ENCODE data around the gene UMODL1. TPM values are rescaled to one million over a fixed set of nuclear protein-coding genes. Genes with fewer than 3 reads are reported as not detected.

The UMODL1 gene
- total RNA-seq, 1 donor from 2014 or later, result 0.49 TPM

DNA sequence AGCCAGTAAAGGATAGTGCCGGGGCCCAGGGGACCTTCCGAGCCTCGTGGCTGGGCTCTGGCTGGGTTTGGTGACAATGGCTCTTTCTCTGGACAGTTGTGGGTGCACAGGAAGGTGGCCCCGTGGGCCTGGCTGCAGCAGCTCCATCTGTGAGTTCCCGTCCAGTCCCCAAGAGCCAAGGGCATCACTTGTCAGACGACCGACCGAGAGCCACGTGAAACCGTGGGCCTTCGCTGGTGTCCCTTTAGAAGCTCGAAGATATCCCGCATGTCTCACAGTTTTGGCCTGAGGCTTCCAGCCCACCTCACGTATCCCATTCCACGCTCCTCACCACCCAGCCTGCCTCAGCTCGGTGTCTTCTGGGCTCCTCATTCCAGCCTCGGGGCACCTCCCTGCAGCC lies 27.2 kb upstream of the UMODL1 start:
- peaks cover 10% of the 10 kb centered on the region for H3K4me1 ChIP-seq
- H3K9me3 ChIP-seq, result no peaks in the 10 kb centered on the region
- TF ChIP-seq, protein P1, sequence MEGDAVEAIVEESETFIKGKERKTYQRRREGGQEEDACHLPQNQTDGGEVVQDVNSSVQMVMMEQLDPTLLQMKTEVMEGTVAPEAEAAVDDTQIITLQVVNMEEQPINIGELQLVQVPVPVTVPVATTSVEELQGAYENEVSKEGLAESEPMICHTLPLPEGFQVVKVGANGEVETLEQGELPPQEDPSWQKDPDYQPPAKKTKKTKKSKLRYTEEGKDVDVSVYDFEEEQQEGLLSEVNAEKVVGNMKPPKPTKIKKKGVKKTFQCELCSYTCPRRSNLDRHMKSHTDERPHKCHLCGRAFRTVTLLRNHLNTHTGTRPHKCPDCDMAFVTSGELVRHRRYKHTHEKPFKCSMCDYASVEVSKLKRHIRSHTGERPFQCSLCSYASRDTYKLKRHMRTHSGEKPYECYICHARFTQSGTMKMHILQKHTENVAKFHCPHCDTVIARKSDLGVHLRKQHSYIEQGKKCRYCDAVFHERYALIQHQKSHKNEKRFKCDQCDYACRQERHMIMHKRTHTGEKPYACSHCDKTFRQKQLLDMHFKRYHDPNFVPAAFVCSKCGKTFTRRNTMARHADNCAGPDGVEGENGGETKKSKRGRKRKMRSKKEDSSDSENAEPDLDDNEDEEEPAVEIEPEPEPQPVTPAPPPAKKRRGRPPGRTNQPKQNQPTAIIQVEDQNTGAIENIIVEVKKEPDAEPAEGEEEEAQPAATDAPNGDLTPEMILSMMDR (IDR thresholded peaks at IDR 0.05), result no peak
- DNase-seq (no peak), ATAC-seq (no peak)
- intact Hi-C loops (cut with DNase I), result no loop called here
- H3K27ac ChIP-seq, result no peak overlapping the region
- H3K36me3 ChIP-seq, result no peaks in the 10 kb centered on the region
- no peaks in the 10 kb centered on the region for H3K27me3 ChIP-seq
- no peak overlapping the region for H3K4me3 ChIP-seq

DNA sequence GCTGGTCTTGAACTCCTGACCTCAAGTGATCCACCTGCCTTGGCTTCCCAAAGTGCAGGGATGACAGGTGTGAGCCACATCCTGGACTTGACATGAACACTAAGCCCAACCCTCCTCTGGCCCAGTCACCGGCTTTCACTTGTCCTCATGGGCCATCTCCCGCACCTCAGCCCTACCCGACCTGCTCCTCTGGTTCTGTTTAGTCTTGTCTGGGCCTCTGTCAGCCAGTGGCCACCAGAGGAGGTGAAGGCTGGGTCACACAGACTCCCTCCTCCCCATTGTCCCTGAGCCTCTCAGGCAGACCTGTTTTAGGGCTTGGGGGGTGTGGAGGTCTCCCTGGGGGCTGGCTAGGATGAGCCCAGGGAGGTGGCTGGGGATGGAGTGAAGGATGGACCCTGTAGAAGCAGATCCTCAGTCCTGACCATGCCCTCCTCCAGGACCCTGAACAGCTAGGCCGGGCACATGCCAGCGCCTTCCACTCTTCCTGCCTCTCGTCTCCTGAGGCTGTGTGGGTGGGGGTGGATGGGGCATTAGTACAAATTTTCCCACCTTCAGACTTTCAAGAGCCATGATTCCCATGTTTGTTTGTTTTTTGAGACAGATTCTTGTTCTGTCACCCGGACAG lies 26.1 kb upstream of the UMODL1 start:
- H3K9me3 ChIP-seq, result no peaks in the 10 kb centered on the region
- ATAC-seq (no peak), DNase-seq (no peak)
- peaks cover 6% of the 10 kb centered on the region for H3K4me1 ChIP-seq
- H3K27ac ChIP-seq, result no peak overlapping the region
- H3K36me3 ChIP-seq, result no peaks in the 10 kb centered on the region
- intact Hi-C loops (cut with DNase I), result no loop called here
- no peak overlapping the region for H3K4me3 ChIP-seq
- no peaks in the 10 kb centered on the region for H3K27me3 ChIP-seq
- TF ChIP-seq, protein P1 (IDR thresholded peaks at IDR 0.05), result no peak

DNA sequence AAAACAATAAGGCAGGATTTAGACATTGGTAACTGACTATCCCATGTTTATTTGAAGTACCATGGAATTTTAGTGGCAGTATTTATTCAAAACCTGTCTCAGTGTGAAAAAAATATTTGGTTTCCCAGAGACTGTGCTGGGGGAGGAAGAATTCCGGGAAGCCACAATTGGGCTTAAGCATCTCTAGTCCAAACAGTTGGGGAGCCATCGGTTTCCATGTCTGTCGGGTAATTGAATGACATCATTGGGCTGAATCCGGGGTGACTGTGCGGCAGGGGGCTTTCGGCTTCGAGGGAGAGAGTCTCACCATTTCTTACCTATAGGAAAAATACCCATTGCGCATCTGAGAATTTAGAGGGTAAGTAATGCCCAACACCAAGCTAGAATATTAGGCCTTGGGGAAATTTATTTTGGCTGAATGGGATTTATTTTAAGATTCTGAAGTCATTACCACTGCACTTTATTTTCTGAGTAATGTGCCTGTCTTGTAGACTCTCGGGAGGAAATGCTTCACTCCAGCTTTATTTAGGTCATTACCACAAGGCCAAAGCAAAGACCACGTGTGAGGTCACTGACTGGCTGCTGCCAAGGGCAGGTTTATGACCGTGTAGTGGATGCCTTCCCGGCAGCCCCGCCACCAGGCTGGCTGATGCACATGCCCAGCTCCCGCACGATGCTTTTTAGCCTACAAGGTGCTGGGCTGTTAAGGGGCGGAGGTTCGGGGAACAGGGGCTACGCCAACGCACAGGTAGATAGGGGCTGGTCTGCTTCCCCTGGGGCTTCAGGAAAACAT lies 23.1 kb upstream of the UMODL1 start:
- Histone ChIP-seq H3K27ac (no peak overlapping the region), H3K4me3 (no peak overlapping the region), H3K27me3 (no peaks in the 10 kb centered on the region), H3K9me3 (no peaks in the 10 kb centered on the region), H3K36me3 (no peaks in the 10 kb centered on the region), H3K4me1 (no peaks in the 10 kb centered on the region)
- DNase-seq (no peak), ATAC-seq (peak; percentile 39)
- intact Hi-C loops (cut with DNase I), result no loop called here
- TF ChIP-seq, protein P1 (IDR thresholded peaks at IDR 0.05), result no peak

DNA sequence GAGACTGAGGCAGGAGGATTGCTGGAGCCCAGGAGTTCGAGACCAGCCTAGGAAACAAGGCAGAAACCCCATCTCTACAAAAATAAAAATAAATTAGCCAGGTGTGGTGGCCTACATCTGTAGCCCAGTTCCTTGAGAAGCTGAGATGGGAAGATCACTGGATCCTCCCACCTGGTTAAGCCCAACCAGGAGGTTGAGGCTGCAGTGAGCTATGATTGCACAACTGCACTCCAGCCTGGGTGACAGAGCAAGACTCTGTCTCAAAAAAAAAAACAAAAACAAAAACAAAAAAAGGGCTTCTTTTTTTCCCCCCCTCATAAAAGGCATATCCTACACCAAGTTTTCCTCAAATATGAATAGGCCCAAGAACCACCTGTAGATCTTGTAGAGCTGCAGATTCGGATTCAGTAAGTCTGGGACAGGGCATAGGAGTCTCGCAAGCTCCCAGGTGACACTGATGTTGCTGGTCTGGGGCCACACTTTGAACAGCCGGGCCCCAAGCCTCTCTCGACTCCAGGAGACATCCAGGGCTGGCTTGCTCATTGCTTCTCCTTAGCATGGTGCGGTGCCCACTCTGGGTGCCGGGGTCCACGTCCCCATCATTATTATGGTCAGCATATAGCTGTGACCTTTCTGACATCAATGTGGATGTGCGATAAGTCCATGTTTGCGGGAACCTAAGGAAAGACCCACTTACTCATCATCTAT lies 22.1 kb upstream of the UMODL1 start:
- H3K9me3 ChIP-seq, result no peaks in the 10 kb centered on the region
- no peaks in the 10 kb centered on the region for H3K27me3 ChIP-seq
- H3K4me1 ChIP-seq, result no peaks in the 10 kb centered on the region
- DNase-seq (no peak), ATAC-seq (no peak)
- TF ChIP-seq, protein P1 (IDR thresholded peaks at IDR 0.05), result no peak
- no peaks in the 10 kb centered on the region for H3K36me3 ChIP-seq
- intact Hi-C loops (cut with DNase I), result no loop called here
- no peak overlapping the region for H3K27ac ChIP-seq
- no peak overlapping the region for H3K4me3 ChIP-seq

DNA sequence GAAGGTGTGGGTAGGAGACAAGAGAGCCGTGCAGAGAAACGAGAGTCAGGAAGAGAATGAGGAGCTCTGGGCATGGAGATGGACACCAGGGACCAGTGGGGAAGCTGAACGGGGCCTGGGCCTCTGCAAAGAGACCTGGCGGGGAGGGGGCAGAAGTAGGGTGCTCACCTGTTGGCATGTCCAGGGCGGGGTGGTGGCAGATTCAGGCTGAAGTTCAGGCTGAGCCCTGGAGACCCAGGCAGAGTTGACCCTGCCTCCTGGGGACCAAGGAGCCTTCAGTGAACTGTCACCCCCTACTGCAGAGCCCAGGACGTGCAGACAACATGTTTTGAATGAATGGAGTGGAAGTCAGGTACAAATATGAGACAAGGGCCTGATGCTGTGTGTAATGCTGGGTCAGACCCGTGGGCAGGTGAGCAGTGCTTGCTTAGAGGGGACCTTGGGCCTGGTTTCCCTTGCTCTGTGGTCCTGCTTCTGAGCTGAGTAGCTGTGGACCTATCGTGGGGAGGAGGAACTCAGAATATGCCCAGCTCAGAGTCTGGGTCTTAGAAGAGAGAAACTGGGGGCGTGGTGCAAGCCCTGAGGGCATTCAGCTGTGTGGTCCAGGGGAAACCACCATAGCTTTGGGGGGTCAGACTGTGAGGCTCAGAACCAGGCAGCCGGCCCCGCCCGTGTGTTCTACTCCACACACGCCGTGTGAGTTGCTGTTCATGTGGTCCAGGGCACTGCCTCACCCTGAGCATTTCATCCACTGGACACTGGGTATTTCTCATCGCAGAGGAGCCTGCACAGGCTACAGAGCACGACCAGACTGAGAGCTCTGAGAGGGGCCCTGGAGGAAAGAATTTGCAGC lies 21.3 kb upstream of the UMODL1 start:
- Histone ChIP-seq H3K36me3 (no peaks in the 10 kb centered on the region), H3K9me3 (no peaks in the 10 kb centered on the region), H3K4me3 (no peak overlapping the region), H3K4me1 (no peaks in the 10 kb centered on the region), H3K27me3 (no peaks in the 10 kb centered on the region), H3K27ac (no peak overlapping the region)
- ATAC-seq (no peak), DNase-seq (no peak)
- intact Hi-C loops (cut with DNase I), result no loop called here
- TF ChIP-seq, protein P1 (IDR thresholded peaks at IDR 0.05), result no peak
